HEK293 (cell line): ENCODE measurements around the gene OR6K3.

Source experiments
- CTCF ChIA-PET: fragments of 350-600 bp; formaldehyde crosslinking; extraction: SDS; loops from one replicate; lab custom pipeline; 2021; ENCODE audit warnings: antibody characterized with exemption; lab: Yijun Ruan, JAX
- POLR2A ChIA-PET: fragments of 300-600 bp; formaldehyde crosslinking; extraction: SDS; loops from one replicate; lab custom pipeline; 2020; ENCODE audit warnings: antibody characterized with exemption, inconsistent platforms; lab: Yijun Ruan, JAX
- H3K27ac ChIP-seq: fragments of 200-500 bp; sonication (Bioruptor generic); 2 replicates; pipeline ENCODE4 v1.5.1; 2014; ENCODE audit warnings: low read depth, low read length, control low read depth, inconsistent platforms; ENCODE audit errors: extremely low read depth
- H3K36me3 ChIP-seq, 2 experiments: fragments of 200-500 bp in 1 of 2; sonication (Bioruptor generic) in 1 of 2; 1 replicate in 1 of 2; 2 replicates in 1 of 2; pipeline ENCODE4 v1.5.1; 2014 to 2017; ENCODE audit warnings: inconsistent platforms in 2 of 2, low read length in 2 of 2; ENCODE audit not compliant: control insufficient read depth in 2 of 2, insufficient read depth in 1 of 2
- H3K4me1 ChIP-seq: fragments of 200-500 bp; sonication (Bioruptor generic); 2 replicates; pipeline ENCODE4 v1.5.1; 2014; ENCODE audit warnings: mild to moderate bottlenecking, low read length, inconsistent platforms; ENCODE audit not compliant: control insufficient read depth, insufficient read depth
- H3K4me3 ChIP-seq: 2 replicates; pipeline ENCODE4 v1.5.1; 2011; ENCODE audit warnings: low read depth, mild to moderate bottlenecking, control low read depth, low read length, moderate library complexity
- H3K9me3 ChIP-seq: fragments of 200-500 bp; sonication (Bioruptor generic); 2 replicates; pipeline ENCODE4 v1.5.1; 2014; ENCODE audit warnings: low read depth, low read length, inconsistent platforms; ENCODE audit not compliant: control insufficient read depth, insufficient read depth
- BCL11A ChIP-seq: fragments of 450-650 bp; formaldehyde crosslinking; IDR thresholded peaks from 2 replicates; pipeline ENCODE4 v1.5.1; 2016; ENCODE audit warnings: low read depth, missing biosample characterization, missing genetic modification characterization
- HIC1 ChIP-seq: fragments of 450-650 bp; formaldehyde crosslinking; IDR thresholded peaks from 2 replicates; pipeline ENCODE4 v1.5.1; 2016; ENCODE audit warnings: missing biosample characterization, missing genetic modification characterization
- HOXC10 ChIP-seq: sonication (generic); formaldehyde crosslinking; IDR thresholded peaks from 2 replicates; pipeline ENCODE4 v1.8.1; 2023; ENCODE audit warnings: mild to moderate bottlenecking, missing genetic modification reagents
- KLF7 ChIP-seq: fragments of 450-650 bp; formaldehyde crosslinking; IDR thresholded peaks from 2 replicates; pipeline ENCODE4 v1.5.1; 2016; ENCODE audit warnings: missing biosample characterization, missing genetic modification characterization, borderline replicate concordance
- KLF8 ChIP-seq: fragments of 450-650 bp; formaldehyde crosslinking; IDR thresholded peaks from 2 replicates; pipeline ENCODE4 v1.5.1; 2016; ENCODE audit warnings: missing biosample characterization, missing genetic modification characterization
- MEIS1 ChIP-seq: sonication (generic); formaldehyde crosslinking; IDR thresholded peaks from 2 replicates; pipeline ENCODE4 v1.8.1; 2022; ENCODE audit warnings: missing genetic modification reagents, mild to moderate bottlenecking, borderline replicate concordance
- PRDM6 ChIP-seq: fragments of 450-650 bp; formaldehyde crosslinking; IDR thresholded peaks from 2 replicates; pipeline ENCODE4 v1.5.1; 2017; ENCODE audit warnings: missing biosample characterization, missing genetic modification characterization
- SP3 ChIP-seq: fragments of 450-650 bp; formaldehyde crosslinking; IDR thresholded peaks from 2 replicates; pipeline ENCODE4 v1.5.1; 2016; ENCODE audit warnings: missing biosample characterization, missing genetic modification characterization
- ZBTB1 ChIP-seq: fragments of 450-650 bp; formaldehyde crosslinking; IDR thresholded peaks from 2 replicates; pipeline ENCODE4 v1.5.1; 2016; ENCODE audit warnings: missing biosample characterization, missing genetic modification characterization
- ZBTB20 ChIP-seq: fragments of 450-650 bp; formaldehyde crosslinking; IDR thresholded peaks from 2 replicates; pipeline ENCODE4 v1.5.1; 2016; ENCODE audit warnings: missing biosample characterization, missing genetic modification characterization
- ZNF140 ChIP-seq: fragments of 450-650 bp; formaldehyde crosslinking; IDR thresholded peaks from 2 replicates; pipeline ENCODE4 v1.5.1; 2016; ENCODE audit warnings: missing biosample characterization, missing genetic modification characterization
- ZNF155 ChIP-seq: fragments of 450-650 bp; formaldehyde crosslinking; IDR thresholded peaks from 2 replicates; pipeline ENCODE4 v1.5.1; 2016; ENCODE audit warnings: missing biosample characterization, missing genetic modification characterization
- ZNF18 ChIP-seq: fragments of 450-650 bp; formaldehyde crosslinking; IDR thresholded peaks from 2 replicates; pipeline ENCODE4 v1.5.1; 2016; ENCODE audit warnings: missing biosample characterization, missing genetic modification characterization
- ZNF214 ChIP-seq: fragments of 450-650 bp; formaldehyde crosslinking; IDR thresholded peaks from 2 replicates; pipeline ENCODE4 v1.5.1; 2017; ENCODE audit warnings: missing biosample characterization, mild to moderate bottlenecking, missing genetic modification characterization, borderline replicate concordance
- ZNF266 ChIP-seq: fragments of 450-650 bp; formaldehyde crosslinking; IDR thresholded peaks from 2 replicates; pipeline ENCODE4 v1.5.1; 2016; ENCODE audit warnings: missing biosample characterization, missing genetic modification characterization, low read depth
- ZNF366 ChIP-seq: fragments of 450-650 bp; formaldehyde crosslinking; conservative IDR thresholded peaks from 2 replicates; pipeline ENCODE4 v1.5.1; 2016; ENCODE audit warnings: missing biosample characterization, missing genetic modification characterization
- ZNF37A ChIP-seq: fragments of 450-650 bp; IDR thresholded peaks from 2 replicates; pipeline ENCODE4 v1.5.1; 2018; ENCODE audit warnings: missing biosample characterization, missing genetic modification characterization
- ZNF416 ChIP-seq: fragments of 450-650 bp; formaldehyde crosslinking; IDR thresholded peaks from 2 replicates; pipeline ENCODE4 v1.5.1; 2016; ENCODE audit warnings: missing biosample characterization, missing genetic modification characterization
- ZNF571 ChIP-seq: fragments of 450-650 bp; formaldehyde crosslinking; IDR thresholded peaks from 2 replicates; pipeline ENCODE4 v1.5.0; 2017; ENCODE audit warnings: missing biosample characterization, missing genetic modification characterization
- ZNF623 ChIP-seq: fragments of 450-650 bp; formaldehyde crosslinking; IDR thresholded peaks from 2 replicates; pipeline ENCODE4 v1.5.1; 2016; ENCODE audit warnings: missing biosample characterization, missing genetic modification characterization
- ZNF629 ChIP-seq: fragments of 450-650 bp; formaldehyde crosslinking; IDR thresholded peaks from 2 replicates; pipeline ENCODE4 v1.5.1; 2017; ENCODE audit warnings: missing biosample characterization, missing genetic modification characterization
- ZNF664 ChIP-seq: fragments of 450-650 bp; formaldehyde crosslinking; IDR thresholded peaks from 2 replicates; pipeline ENCODE4 v1.5.1; 2016; ENCODE audit warnings: missing biosample characterization, missing genetic modification characterization
- ZNF670 ChIP-seq: fragments of 450-650 bp; formaldehyde crosslinking; IDR thresholded peaks from 2 replicates; pipeline ENCODE4 v1.5.1; 2016; ENCODE audit warnings: missing biosample characterization, missing genetic modification characterization, low read depth
- ZNF747 ChIP-seq: fragments of 450-650 bp; formaldehyde crosslinking; IDR thresholded peaks from 2 replicates; pipeline ENCODE4 v1.5.1; 2016; ENCODE audit warnings: missing biosample characterization, missing genetic modification characterization
- ZNF791 ChIP-seq: fragments of 450-650 bp; formaldehyde crosslinking; IDR thresholded peaks from 2 replicates; pipeline ENCODE4 v1.5.1; 2016; ENCODE audit warnings: missing biosample characterization, missing genetic modification characterization
- ZNF792 ChIP-seq: fragments of 450-650 bp; formaldehyde crosslinking; IDR thresholded peaks from 2 replicates; pipeline ENCODE4 v1.5.1; 2016; ENCODE audit warnings: missing biosample characterization, missing genetic modification characterization
- TF ChIP-seq, protein P1 (sequence below): fragments of 450-650 bp; formaldehyde crosslinking; IDR thresholded peaks from 2 replicates; pipeline ENCODE4 v1.5.1; 2017; ENCODE audit warnings: missing biosample characterization, mild to moderate bottlenecking, missing genetic modification characterization, moderate library complexity
- TF ChIP-seq, protein P2 (sequence below): fragments of 450-650 bp; formaldehyde crosslinking; IDR thresholded peaks from 2 replicates; pipeline ENCODE4 v1.5.1; 2016; ENCODE audit warnings: missing biosample characterization, missing genetic modification characterization

The OR6K3 gene

DNA sequence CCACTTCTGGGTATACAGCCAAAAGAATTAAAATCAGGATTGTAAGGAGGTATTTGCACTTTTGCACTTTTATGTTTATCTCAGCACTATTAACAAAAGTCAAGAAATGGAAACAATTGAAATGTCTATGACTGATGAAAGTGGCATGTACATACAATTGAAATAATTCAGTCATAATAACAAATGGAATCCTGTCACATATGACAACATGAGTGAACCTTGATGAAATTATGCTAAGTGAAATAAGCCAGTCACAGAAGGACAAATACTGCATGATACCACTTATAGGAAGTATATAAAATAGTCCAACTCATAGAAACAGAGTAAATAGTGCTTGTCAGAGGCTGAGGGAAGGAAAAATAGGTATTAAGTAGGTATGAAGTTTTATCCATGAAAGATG lies 30.6 kb downstream of the OR6K3 start:
- CTCF ChIA-PET, result no interaction called here
- Histone ChIP-seq H3K9me3 (no peaks in the 10 kb centered on the region), H3K36me3 (no peaks in the 10 kb centered on the region), H3K4me3 (no peak overlapping the region), H3K27ac (no peak overlapping the region), H3K4me1 (no peaks in the 10 kb centered on the region)
- no peak for TF ChIP-seq ZNF266 (tag by site-specific recombination)
- TF ChIP-seq ZNF571 (tag by site-specific recombination), result no peak
- TF ChIP-seq, protein P1, sequence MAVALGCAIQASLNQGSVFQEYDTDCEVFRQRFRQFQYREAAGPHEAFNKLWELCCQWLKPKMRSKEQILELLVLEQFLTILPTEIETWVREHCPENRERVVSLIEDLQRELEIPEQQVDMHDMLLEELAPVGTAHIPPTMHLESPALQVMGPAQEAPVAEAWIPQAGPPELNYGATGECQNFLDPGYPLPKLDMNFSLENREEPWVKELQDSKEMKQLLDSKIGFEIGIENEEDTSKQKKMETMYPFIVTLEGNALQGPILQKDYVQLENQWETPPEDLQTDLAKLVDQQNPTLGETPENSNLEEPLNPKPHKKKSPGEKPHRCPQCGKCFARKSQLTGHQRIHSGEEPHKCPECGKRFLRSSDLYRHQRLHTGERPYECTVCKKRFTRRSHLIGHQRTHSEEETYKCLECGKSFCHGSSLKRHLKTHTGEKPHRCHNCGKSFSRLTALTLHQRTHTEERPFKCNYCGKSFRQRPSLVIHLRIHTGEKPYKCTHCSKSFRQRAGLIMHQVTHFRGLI, result no peak
- TF ChIP-seq PRDM6 (tag by site-specific recombination), result no peak
- no peak for TF ChIP-seq ZNF140 (tag by site-specific recombination)
- no peak for TF ChIP-seq ZNF623
- TF ChIP-seq ZNF416 (tag by site-specific recombination), result no peak
- no peak for TF ChIP-seq HIC1 (tag by site-specific recombination)
- no peak for TF ChIP-seq MEIS1 (CRISPR knock-in tag)
- TF ChIP-seq ZNF791 (tag by site-specific recombination), result no peak
- TF ChIP-seq ZNF214 (tag by site-specific recombination), result no peak
- no peak for TF ChIP-seq ZNF664
- TF ChIP-seq ZNF155 (tag by site-specific recombination), result no peak
- POLR2A ChIA-PET, result no interaction called here

GRCh38 chr1:158689110-158689509 lies 31.4 kb downstream of the OR6K3 start:
- Histone ChIP-seq H3K9me3 (no peaks in the 10 kb centered on the region), H3K4me3 (no peak overlapping the region), H3K27ac (no peak overlapping the region), H3K4me1 (no peaks in the 10 kb centered on the region), H3K36me3 (no peaks in the 10 kb centered on the region)
- POLR2A ChIA-PET, result no interaction called here
- CTCF ChIA-PET, result no interaction called here
- TF ChIP-seq ZNF670 (tag by site-specific recombination), result no peak
- no peak for TF ChIP-seq ZNF747
- TF ChIP-seq SP3 (tag by site-specific recombination), result no peak
- TF ChIP-seq, protein P2, sequence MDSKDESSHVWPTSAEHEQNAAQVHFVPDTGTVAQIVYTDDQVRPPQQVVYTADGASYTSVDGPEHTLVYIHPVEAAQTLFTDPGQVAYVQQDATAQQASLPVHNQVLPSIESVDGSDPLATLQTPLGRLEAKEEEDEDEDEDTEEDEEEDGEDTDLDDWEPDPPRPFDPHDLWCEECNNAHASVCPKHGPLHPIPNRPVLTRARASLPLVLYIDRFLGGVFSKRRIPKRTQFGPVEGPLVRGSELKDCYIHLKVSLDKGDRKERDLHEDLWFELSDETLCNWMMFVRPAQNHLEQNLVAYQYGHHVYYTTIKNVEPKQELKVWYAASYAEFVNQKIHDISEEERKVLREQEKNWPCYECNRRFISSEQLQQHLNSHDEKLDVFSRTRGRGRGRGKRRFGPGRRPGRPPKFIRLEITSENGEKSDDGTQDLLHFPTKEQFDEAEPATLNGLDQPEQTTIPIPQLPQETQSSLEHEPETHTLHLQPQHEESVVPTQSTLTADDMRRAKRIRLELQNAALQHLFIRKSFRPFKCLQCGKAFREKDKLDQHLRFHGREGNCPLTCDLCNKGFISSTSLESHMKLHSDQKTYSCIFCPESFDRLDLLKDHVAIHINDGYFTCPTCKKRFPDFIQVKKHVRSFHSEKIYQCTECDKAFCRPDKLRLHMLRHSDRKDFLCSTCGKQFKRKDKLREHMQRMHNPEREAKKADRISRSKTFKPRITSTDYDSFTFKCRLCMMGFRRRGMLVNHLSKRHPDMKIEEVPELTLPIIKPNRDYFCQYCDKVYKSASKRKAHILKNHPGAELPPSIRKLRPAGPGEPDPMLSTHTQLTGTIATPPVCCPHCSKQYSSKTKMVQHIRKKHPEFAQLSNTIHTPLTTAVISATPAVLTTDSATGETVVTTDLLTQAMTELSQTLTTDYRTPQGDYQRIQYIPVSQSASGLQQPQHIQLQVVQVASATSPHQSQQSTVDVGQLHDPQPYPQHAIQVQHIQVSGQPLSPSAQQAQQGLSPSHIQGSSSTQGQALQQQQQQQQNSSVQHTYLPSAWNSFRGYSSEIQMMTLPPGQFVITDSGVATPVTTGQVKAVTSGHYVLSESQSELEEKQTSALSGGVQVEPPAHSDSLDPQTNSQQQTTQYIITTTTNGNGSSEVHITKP (tag by site-specific recombination), result no peak
- TF ChIP-seq BCL11A (tag by site-specific recombination), result no peak
- TF ChIP-seq ZNF37A (tag by site-specific recombination), result no peak
- no peak for TF ChIP-seq KLF8
- no peak for TF ChIP-seq ZNF366 (tag by site-specific recombination)
- TF ChIP-seq ZNF792 (tag by site-specific recombination), result no peak
- no peak for TF ChIP-seq ZNF629
- TF ChIP-seq KLF7, result no peak
- no peak for TF ChIP-seq ZBTB20 (tag by site-specific recombination)
- no peak for TF ChIP-seq HOXC10 (CRISPR knock-in tag)
- no peak for TF ChIP-seq ZNF18 (tag by site-specific recombination)
- no peak for TF ChIP-seq ZBTB1 (tag by site-specific recombination)
